HepG2 (cell line): ENCODE results near the gene DPP7. TPM values are rescaled to one million over a fixed set of nuclear protein-coding genes. Genes with fewer than 3 reads are reported as not detected.

Experiments
- AKAP8 ChIP-seq: sonication (generic); formaldehyde crosslinking; IDR thresholded peaks from 2 replicates; pipeline ENCODE4 v1.5.1; 2020; ENCODE audit warnings: mild to moderate bottlenecking, missing genetic modification reagents
- CBX1 ChIP-seq: IDR thresholded peaks from one replicate; pipeline ENCODE4 v1.6.1; 2016; ENCODE audit warnings: antibody characterized with exemption, low read depth
- HMGA1 ChIP-seq: sonication (generic); formaldehyde crosslinking; conservative IDR thresholded peaks from 2 replicates; pipeline ENCODE4 v1.4.0; 2020; ENCODE audit warnings: missing genetic modification reagents
- KLF11 ChIP-seq: IDR thresholded peaks from 2 replicates; pipeline ENCODE4 v1.6.1; 2016; ENCODE audit warnings: missing compliant biosample characterization
- NFE2L2 ChIP-seq: fragments of 150-350 bp; IDR thresholded peaks from 2 replicates; pipeline ENCODE4 v1.6.1; 2014; ENCODE audit warnings: low read length
- RBM22 ChIP-seq: fragments of 200-400 bp; formaldehyde crosslinking; optimal IDR thresholded peaks from 2 replicates; pipeline ENCODE3; 2017; ENCODE audit warnings: mild to moderate bottlenecking, low read length, moderate library complexity
- SOX5 ChIP-seq: IDR thresholded peaks from 2 replicates; pipeline ENCODE4 v1.6.1; 2016; ENCODE audit warnings: borderline replicate concordance
- SP140L ChIP-seq: sonication (generic); formaldehyde crosslinking; IDR thresholded peaks from 2 replicates; pipeline ENCODE4 v1.4.0; 2020; ENCODE audit warnings: missing genetic modification reagents, borderline replicate concordance
- TBX2 ChIP-seq: sonication (generic); formaldehyde crosslinking; IDR thresholded peaks from 2 replicates; pipeline ENCODE4 v1.5.0; 2020; ENCODE audit warnings: missing genetic modification reagents, mild to moderate bottlenecking, borderline replicate concordance
- TCF12 ChIP-seq, 2 experiments: fragments of 450-650 bp in 1 of 2; sonication (generic) in 1 of 2; formaldehyde crosslinking in 1 of 2; IDR thresholded peaks; 2 replicates each; pipeline versions ENCODE4 v1.6.1 to v1.8.0; 2017 to 2022; ENCODE audit warnings: antibody characterized with exemption in 1 of 2, mild to moderate bottlenecking in 1 of 2, missing genetic modification reagents in 1 of 2, moderate library complexity in 1 of 2
- XRCC5 ChIP-seq: fragments of 200-400 bp; formaldehyde crosslinking; optimal IDR thresholded peaks from 2 replicates; pipeline ENCODE3; 2017; ENCODE audit warnings: mild to moderate bottlenecking, low read length
- ZNF12 ChIP-seq: sonication (generic); formaldehyde crosslinking; IDR thresholded peaks from 2 replicates; pipeline ENCODE4 v1.5.0; 2020; ENCODE audit warnings: missing genetic modification reagents
- ZNF33B ChIP-seq: sonication (generic); formaldehyde crosslinking; IDR thresholded peaks from 2 replicates; pipeline ENCODE4 v1.5.1; 2020; ENCODE audit warnings: mild to moderate bottlenecking, missing genetic modification reagents
- ZNF75D ChIP-seq: sonication (generic); formaldehyde crosslinking; IDR thresholded peaks from 2 replicates; pipeline ENCODE4 v1.8.1; 2023; ENCODE audit warnings: missing genetic modification reagents, mild to moderate bottlenecking, borderline replicate concordance
- polyA plus RNA-seq, 8 experiments: library from polyadenylated mRNA; depleted of rRNA in 3 of 8; stranded (reverse) in 7 of 8; unstranded in 1 of 8; fragments of >200 nt; fragmentation: Illumina TruSeq in 4 of 8; extraction: Trizol in 4 of 8; gene quantifications; 2 replicates each; pipeline versions ENCODE4 v1.2.1 to v1.2.3, GENCODE V29; 2011 to 2016; ENCODE audit warnings: low read depth in 4 of 8, missing spikeins in 1 of 8, mixed read lengths in 1 of 8; ENCODE audit not compliant: insufficient read depth in 1 of 8
- total RNA-seq, 5 experiments: library from RNA; depleted of rRNA; stranded (reverse); fragments of >200 nt; fragmentation: Illumina TruSeq; extraction: Trizol; gene quantifications; 2 replicates each; pipeline ENCODE4 v1.2.3, GENCODE V29; 2016; ENCODE audit warnings: low read depth in 1 of 5
- TF ChIP-seq, protein P1 (sequence below), 2 experiments: sonication (generic) in 1 of 2; formaldehyde crosslinking in 1 of 2; IDR thresholded peaks; 2 replicates each; pipeline versions ENCODE4 v1.5.1 to v1.6.1; 2011 to 2020; ENCODE audit warnings: borderline replicate concordance in 1 of 2, low read depth in 1 of 2, low read length in 1 of 2, mild to moderate bottlenecking in 1 of 2, missing genetic modification reagents in 1 of 2, moderate library complexity in 1 of 2
- TF ChIP-seq, protein P2 (sequence below): IDR thresholded peaks from 2 replicates; pipeline ENCODE4 v1.6.1; 2016
- TF ChIP-seq, protein P3 (sequence below): sonication (generic); formaldehyde crosslinking; IDR thresholded peaks from 2 replicates; pipeline ENCODE4 v1.5.0; 2020; ENCODE audit warnings: mild to moderate bottlenecking, missing genetic modification reagents
- TF ChIP-seq, protein P4 (sequence below): sonication (generic); formaldehyde crosslinking; IDR thresholded peaks from 2 replicates; pipeline ENCODE4 v1.4.0; 2020; ENCODE audit warnings: missing genetic modification reagents
- TF ChIP-seq, protein P5 (sequence below): sonication (generic); formaldehyde crosslinking; IDR thresholded peaks from 2 replicates; pipeline ENCODE4 v1.8.0; 2022; ENCODE audit warnings: missing genetic modification reagents, mild to moderate bottlenecking, borderline replicate concordance

DPP7 gene
- total and polyA plus RNA-seq, 2 of the 13 experiments (the other 11 are each of a cell fraction or from before 2014, with no cell fraction given): 1.2 to 4.5 TPM

DNA sequence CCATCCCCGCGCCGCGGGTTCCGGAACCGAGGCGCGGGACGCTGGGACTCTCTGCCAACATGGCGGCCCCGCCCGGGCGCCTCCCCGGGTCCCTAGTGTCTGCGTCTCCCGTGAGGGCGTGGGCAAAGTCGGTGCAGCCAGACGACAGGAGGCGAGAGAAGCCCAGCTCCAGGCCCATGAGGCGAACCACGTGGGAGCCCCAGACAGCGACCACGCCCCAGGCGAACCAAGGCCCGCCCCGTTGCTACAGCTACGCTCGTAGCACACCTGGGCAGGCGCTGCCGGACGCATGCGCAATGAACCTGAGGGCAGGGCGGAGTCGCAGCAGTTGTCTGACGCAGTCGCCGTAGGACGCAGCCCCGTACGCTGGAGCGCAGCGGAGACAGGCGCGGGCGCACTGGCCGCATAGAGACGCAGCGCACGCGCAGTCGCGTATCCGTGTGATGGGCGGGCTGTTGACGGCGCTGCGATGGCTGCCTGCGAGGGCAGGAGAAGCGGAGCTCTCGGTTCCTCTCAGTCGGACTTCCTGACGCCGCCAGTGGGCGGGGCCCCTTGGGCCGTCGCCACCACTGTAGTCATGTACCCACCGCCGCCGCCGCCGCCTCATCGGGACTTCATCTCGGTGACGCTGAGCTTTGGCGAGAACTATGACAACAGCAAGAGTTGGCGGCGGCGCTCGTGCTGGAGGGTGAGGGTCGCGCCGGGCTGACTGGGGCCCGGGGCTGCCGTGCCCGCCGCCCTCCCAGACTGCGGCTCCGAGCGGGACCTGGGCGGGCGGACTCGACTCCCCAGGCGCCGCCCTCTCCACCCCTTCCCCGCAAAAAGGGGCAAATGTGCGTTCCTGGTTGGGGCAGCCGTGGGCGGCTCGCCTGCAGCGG, 27.8 kb downstream of the DPP7 start, which contains the start of gene MAN1B1 (continued):
- TF ChIP-seq, protein P1, sequence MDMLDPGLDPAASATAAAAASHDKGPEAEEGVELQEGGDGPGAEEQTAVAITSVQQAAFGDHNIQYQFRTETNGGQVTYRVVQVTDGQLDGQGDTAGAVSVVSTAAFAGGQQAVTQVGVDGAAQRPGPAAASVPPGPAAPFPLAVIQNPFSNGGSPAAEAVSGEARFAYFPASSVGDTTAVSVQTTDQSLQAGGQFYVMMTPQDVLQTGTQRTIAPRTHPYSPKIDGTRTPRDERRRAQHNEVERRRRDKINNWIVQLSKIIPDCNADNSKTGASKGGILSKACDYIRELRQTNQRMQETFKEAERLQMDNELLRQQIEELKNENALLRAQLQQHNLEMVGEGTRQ (IDR thresholded peaks at IDR 0.05; ENCODE audit: low read depth, low read length): peak; percentile 76
- TF ChIP-seq, protein P1 (CRISPR knock-in tag; IDR thresholded peaks at IDR 0.05; ENCODE audit: borderline replicate concordance): peak; percentile 85
- TF ChIP-seq RBM22 (no peak), HMGA1 (CRISPR knock-in tag) (no peak), CBX1 (no peak), SP140L (no peak), XRCC5 (no peak), TBX2 (CRISPR knock-in tag) (peak; percentile 40), KLF11 (0 out of 2 replicates have a peak, but pooled peaks have one; percentile 74), ZNF75D (no peak), ZNF33B (CRISPR knock-in tag) (no peak), SOX5 (CRISPR knock-in tag) (no peak), ZNF12 (CRISPR knock-in tag) (no peak), AKAP8 (CRISPR knock-in tag) (no peak), TCF12 (IDR thresholded peaks at IDR 0.05) (no peak), TCF12 (CRISPR knock-in tag; IDR thresholded peaks at IDR 0.05) (0 out of 2 replicates have a peak, but pooled peaks have one; percentile 12), NFE2L2 (no peak)
- TF ChIP-seq, protein P2, sequence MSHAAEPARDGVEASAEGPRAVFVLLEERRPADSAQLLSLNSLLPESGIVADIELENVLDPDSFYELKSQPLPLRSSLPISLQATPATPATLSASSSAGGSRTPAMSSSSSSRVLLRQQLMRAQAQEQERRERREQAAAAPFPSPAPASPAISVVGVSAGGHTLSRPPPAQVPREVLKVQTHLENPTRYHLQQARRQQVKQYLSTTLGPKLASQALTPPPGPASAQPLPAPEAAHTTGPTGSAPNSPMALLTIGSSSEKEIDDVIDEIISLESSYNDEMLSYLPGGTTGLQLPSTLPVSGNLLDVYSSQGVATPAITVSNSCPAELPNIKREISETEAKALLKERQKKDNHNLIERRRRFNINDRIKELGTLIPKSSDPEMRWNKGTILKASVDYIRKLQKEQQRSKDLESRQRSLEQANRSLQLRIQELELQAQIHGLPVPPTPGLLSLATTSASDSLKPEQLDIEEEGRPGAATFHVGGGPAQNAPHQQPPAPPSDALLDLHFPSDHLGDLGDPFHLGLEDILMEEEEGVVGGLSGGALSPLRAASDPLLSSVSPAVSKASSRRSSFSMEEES (CRISPR knock-in tag): peak; percentile 59
- TF ChIP-seq, protein P3, sequence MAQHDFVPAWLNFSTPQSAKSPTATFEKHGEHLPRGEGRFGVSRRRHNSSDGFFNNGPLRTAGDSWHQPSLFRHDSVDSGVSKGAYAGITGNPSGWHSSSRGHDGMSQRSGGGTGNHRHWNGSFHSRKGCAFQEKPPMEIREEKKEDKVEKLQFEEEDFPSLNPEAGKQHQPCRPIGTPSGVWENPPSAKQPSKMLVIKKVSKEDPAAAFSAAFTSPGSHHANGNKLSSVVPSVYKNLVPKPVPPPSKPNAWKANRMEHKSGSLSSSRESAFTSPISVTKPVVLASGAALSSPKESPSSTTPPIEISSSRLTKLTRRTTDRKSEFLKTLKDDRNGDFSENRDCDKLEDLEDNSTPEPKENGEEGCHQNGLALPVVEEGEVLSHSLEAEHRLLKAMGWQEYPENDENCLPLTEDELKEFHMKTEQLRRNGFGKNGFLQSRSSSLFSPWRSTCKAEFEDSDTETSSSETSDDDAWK: no peak
- TF ChIP-seq, protein P4, sequence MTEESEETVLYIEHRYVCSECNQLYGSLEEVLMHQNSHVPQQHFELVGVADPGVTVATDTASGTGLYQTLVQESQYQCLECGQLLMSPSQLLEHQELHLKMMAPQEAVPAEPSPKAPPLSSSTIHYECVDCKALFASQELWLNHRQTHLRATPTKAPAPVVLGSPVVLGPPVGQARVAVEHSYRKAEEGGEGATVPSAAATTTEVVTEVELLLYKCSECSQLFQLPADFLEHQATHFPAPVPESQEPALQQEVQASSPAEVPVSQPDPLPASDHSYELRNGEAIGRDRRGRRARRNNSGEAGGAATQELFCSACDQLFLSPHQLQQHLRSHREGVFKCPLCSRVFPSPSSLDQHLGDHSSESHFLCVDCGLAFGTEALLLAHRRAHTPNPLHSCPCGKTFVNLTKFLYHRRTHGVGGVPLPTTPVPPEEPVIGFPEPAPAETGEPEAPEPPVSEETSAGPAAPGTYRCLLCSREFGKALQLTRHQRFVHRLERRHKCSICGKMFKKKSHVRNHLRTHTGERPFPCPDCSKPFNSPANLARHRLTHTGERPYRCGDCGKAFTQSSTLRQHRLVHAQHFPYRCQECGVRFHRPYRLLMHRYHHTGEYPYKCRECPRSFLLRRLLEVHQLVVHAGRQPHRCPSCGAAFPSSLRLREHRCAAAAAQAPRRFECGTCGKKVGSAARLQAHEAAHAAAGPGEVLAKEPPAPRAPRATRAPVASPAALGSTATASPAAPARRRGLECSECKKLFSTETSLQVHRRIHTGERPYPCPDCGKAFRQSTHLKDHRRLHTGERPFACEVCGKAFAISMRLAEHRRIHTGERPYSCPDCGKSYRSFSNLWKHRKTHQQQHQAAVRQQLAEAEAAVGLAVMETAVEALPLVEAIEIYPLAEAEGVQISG (CRISPR knock-in tag): peak; percentile 60; the same call in 1 of the 2 replicates
- TF ChIP-seq, protein P5, sequence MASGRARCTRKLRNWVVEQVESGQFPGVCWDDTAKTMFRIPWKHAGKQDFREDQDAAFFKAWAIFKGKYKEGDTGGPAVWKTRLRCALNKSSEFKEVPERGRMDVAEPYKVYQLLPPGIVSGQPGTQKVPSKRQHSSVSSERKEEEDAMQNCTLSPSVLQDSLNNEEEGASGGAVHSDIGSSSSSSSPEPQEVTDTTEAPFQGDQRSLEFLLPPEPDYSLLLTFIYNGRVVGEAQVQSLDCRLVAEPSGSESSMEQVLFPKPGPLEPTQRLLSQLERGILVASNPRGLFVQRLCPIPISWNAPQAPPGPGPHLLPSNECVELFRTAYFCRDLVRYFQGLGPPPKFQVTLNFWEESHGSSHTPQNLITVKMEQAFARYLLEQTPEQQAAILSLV (CRISPR knock-in tag): no peak
